Fibroblast of lung (primary cell): ENCODE results near the gene TMEM117. TPM values are rescaled to one million over a fixed set of nuclear protein-coding genes. Genes with fewer than 3 reads are reported as not detected.

Experiments used
- DNase-seq, 2 donors: peaks; one replicate each; pipeline versions ENCODE4 v3.0.0 to v3.0.0-alpha.2; 2010; ENCODE audit warnings: low read depth in 2 of 2
- H2AFZ ChIP-seq: 2 replicates; pipeline ENCODE4 v1.5.1; 2012; ENCODE audit warnings: low read length, control low read depth, inconsistent platforms
- H3K27ac ChIP-seq: 2 replicates; pipeline ENCODE4 v1.5.1; 2011; ENCODE audit warnings: low read length, control low read depth; ENCODE audit not compliant: insufficient read depth
- H3K27me3 ChIP-seq: 2 replicates; pipeline ENCODE4 v1.5.1; 2011; ENCODE audit warnings: mild to moderate bottlenecking, low read length; ENCODE audit not compliant: control insufficient read depth, insufficient read depth
- H3K36me3 ChIP-seq: 2 replicates; pipeline ENCODE4 v1.5.1; 2011; ENCODE audit warnings: low read length; ENCODE audit not compliant: control insufficient read depth, insufficient read depth
- H3K4me1 ChIP-seq: 2 replicates; pipeline ENCODE4 v1.5.1; 2011; ENCODE audit warnings: low read length; ENCODE audit not compliant: control insufficient read depth, insufficient read depth; ENCODE audit errors: extremely low read depth
- H3K4me2 ChIP-seq: 2 replicates; pipeline ENCODE4 v1.5.1; 2011; ENCODE audit warnings: low read length, control low read depth; ENCODE audit not compliant: insufficient read depth; ENCODE audit errors: extremely low read depth
- H3K4me3 ChIP-seq, 4 experiments: fragments of 200-600 bp in 1 of 4; sonication (generic) in 1 of 4; replicated peaks in 1 of 4; 2 replicates each; pipeline ENCODE4 v1.5.1; 2011 to 2016; ENCODE audit warnings: low read length in 4 of 4, low read depth in 3 of 4, mild to moderate bottlenecking in 3 of 4, control low read depth in 2 of 4, inconsistent platforms in 1 of 4, mixed read lengths in 1 of 4; ENCODE audit not compliant: insufficient read depth in 1 of 4; ENCODE audit errors: control extremely low read depth in 1 of 4
- H3K79me2 ChIP-seq: 2 replicates; pipeline ENCODE4 v1.5.1; 2012; ENCODE audit warnings: mild to moderate bottlenecking, low read length, inconsistent platforms; ENCODE audit not compliant: control insufficient read depth, insufficient read depth
- H3K9ac ChIP-seq: 2 replicates; pipeline ENCODE4 v1.5.1; 2011; ENCODE audit warnings: mild to moderate bottlenecking, low read length, control low read depth; ENCODE audit not compliant: insufficient read depth
- H3K9me3 ChIP-seq: 2 replicates; pipeline ENCODE4 v1.5.1; 2012; ENCODE audit warnings: low read depth, low read length; ENCODE audit not compliant: control insufficient read depth, insufficient read depth
- H4K20me1 ChIP-seq: 2 replicates; pipeline ENCODE4 v1.5.1; 2011; ENCODE audit warnings: low read length; ENCODE audit not compliant: control insufficient read depth, insufficient read depth; ENCODE audit errors: extremely low read depth
- CTCF ChIP-seq, 2 donors: IDR thresholded peaks in 1 of 2; conservative IDR thresholded peaks in 1 of 2; 1 replicate in 1 of 2; 2 replicates in 1 of 2; pipeline ENCODE4 v1.5.1; 2011 to 2012; ENCODE audit warnings: low read length in 2 of 2, control low read depth in 1 of 2, inconsistent platforms in 1 of 2, low read depth in 1 of 2, mild to moderate bottlenecking in 1 of 2
- EZH2 ChIP-seq: IDR thresholded peaks from 2 replicates; pipeline ENCODE4 v1.5.1; 2012; ENCODE audit warnings: low read length, control low read depth, mild to moderate bottlenecking; ENCODE audit errors: missing control alignments
- polyA plus RNA-seq, 2 donors: library from polyadenylated mRNA; depleted of rRNA in 1 of 2; stranded (reverse) in 1 of 2; unstranded in 1 of 2; fragments of >200 nt; gene quantifications; 2 replicates each; pipeline ENCODE4 v1.2.1, GENCODE V29; 2011 to 2012; ENCODE audit warnings: missing spikeins in 1 of 2
- total RNA-seq: library from RNA; depleted of rRNA; stranded (reverse); fragments of >200 nt; gene quantifications from 2 replicates; pipeline ENCODE4 v1.2.1, GENCODE V29; 2014

Gene TMEM117
- total and polyA plus RNA-seq, 2 donors (not counting 1 experiment from before 2014, with no cell fraction given) = 7.6 to 7.8 TPM

- DNase-seq = no peak
- Histone ChIP-seq H3K4me2 (no peak overlapping the region), H3K9ac (no peak overlapping the region), H3K4me3 (no peak overlapping the region), H3K27me3 (no peaks in the 10 kb centered on the region), H3K27ac (no peak overlapping the region), H4K20me1 (no peaks in the 10 kb centered on the region), H3K9me3 (no peaks in the 10 kb centered on the region), H3K79me2 (no peaks in the 10 kb centered on the region), H3K36me3 (no peaks in the 10 kb centered on the region), H3K4me1 (no peaks in the 10 kb centered on the region), H2AFZ (no peak overlapping the region)
- TF ChIP-seq EZH2 (no peak), CTCF (conservative IDR thresholded peaks at IDR 0.05 in 1 of 2, IDR thresholded peaks at IDR 0.05 in 1 of 2; ENCODE audit: low read depth in 1 of 2, low read length in 2 of 2) (no peak)
Measured at GRCh38 chr12:43945983-43946382, 110.1 kb downstream of the TMEM117 start.

GRCh38 chr12:43951286-43951685 is 115.4 kb downstream of the TMEM117 start:
- no peaks in the 10 kb centered on the region for H3K79me2 ChIP-seq
- H3K4me3 ChIP-seq = no peak overlapping the region
- H3K36me3 ChIP-seq = no peaks in the 10 kb centered on the region
- no peak overlapping the region for H3K9ac ChIP-seq
- H2AFZ ChIP-seq = no peak overlapping the region
- no peaks in the 10 kb centered on the region for H3K4me1 ChIP-seq
- TF ChIP-seq EZH2 (no peak), CTCF (conservative IDR thresholded peaks at IDR 0.05 in 1 of 2, IDR thresholded peaks at IDR 0.05 in 1 of 2; ENCODE audit: low read depth in 1 of 2, low read length in 2 of 2) (no peak)
- no peaks in the 10 kb centered on the region for H4K20me1 ChIP-seq
- H3K27me3 ChIP-seq = no peaks in the 10 kb centered on the region
- no peaks in the 10 kb centered on the region for H3K9me3 ChIP-seq
- no peak for DNase-seq
- H3K4me2 ChIP-seq = no peak overlapping the region
- H3K27ac ChIP-seq = no peak overlapping the region

- Histone ChIP-seq H3K4me1 (no peaks in the 10 kb centered on the region), H3K36me3 (no peaks in the 10 kb centered on the region), H3K79me2 (no peaks in the 10 kb centered on the region), H3K9ac (no peak overlapping the region), H3K4me2 (no peak overlapping the region), H3K27me3 (no peaks in the 10 kb centered on the region), H3K27ac (no peak overlapping the region), H2AFZ (no peak overlapping the region), H3K9me3 (no peaks in the 10 kb centered on the region), H3K4me3 (no peak overlapping the region), H4K20me1 (no peaks in the 10 kb centered on the region)
- peak; percentile 51 to 65 for DNase-seq
- TF ChIP-seq EZH2 (no peak), CTCF (conservative IDR thresholded peaks at IDR 0.05 in 1 of 2, IDR thresholded peaks at IDR 0.05 in 1 of 2; ENCODE audit: low read depth in 1 of 2, low read length in 2 of 2) (peak; percentile 55 to 59)
Measured at GRCh38 chr12:43957732-43958372, 122.0 kb downstream of the TMEM117 start.
